Neural crest cell (in vitro differentiated cells): ENCODE data around the gene CMPK2. TPM values are rescaled to one million over a fixed set of nuclear protein-coding genes. Genes with fewer than 3 reads are reported as not detected.
"Not testable (repeated sequence)": the region's sequence is repeated elsewhere in the genome, so short reads cannot be mapped to it uniquely, and the experiment has no call there.

Source experiments
- DNase-seq: peaks from one replicate; pipeline ENCODE4 v3.0.0; 2021; ENCODE audit warnings: low read depth, mixed read lengths, low spot score
- H3K27ac Mint-ChIP-seq: one replicate; pipeline ENCODE4 v1.8.0; 2021; ENCODE audit warnings: mild to moderate bottlenecking, mixed read lengths; ENCODE audit not compliant: unreplicated experiment
- H3K27me3 Mint-ChIP-seq: 2 replicates; pipeline ENCODE4 v1.8.0; 2021; ENCODE audit warnings: low read depth, mild to moderate bottlenecking, mixed read lengths
- H3K36me3 Mint-ChIP-seq: 2 replicates; pipeline ENCODE4 v1.8.0; 2021; ENCODE audit warnings: low read depth, mild to moderate bottlenecking, mixed read lengths
- H3K4me1 Mint-ChIP-seq: 2 replicates; pipeline ENCODE4 v1.8.0; 2021; ENCODE audit warnings: mixed read lengths
- H3K4me3 Mint-ChIP-seq: one replicate; pipeline ENCODE4 v1.8.0; 2021; ENCODE audit warnings: mild to moderate bottlenecking, mixed read lengths
- H3K9me3 Mint-ChIP-seq: 2 replicates; pipeline ENCODE4 v1.8.0; 2021; ENCODE audit warnings: mixed read lengths
- CTCF ChIP-seq: fragments of 200-600 bp; sonication (generic); conservative IDR thresholded peaks from 2 replicates; pipeline ENCODE4 v1.5.0; 2021; ENCODE audit warnings: antibody characterized with exemption, mild to moderate bottlenecking
- total RNA-seq: library from RNA; stranded (reverse); gene quantifications from 2 replicates; pipeline ENCODE4 v1.2.1, GENCODE V29; 2021

Gene CMPK2
- total RNA-seq, 1 donor from 2014 or later: 3.3 TPM

GRCh38 chr2:6863792-6864191, 1.9 kb downstream of the CMPK2 start:
- no peak for DNase-seq
- TF ChIP-seq CTCF: no peak
- Mint-ChIP-seq H3K4me3 (no peak overlapping the region), H3K9me3 (peaks cover 4% of the 10 kb centered on the region), H3K27me3 (peaks cover 12% of the 10 kb centered on the region), H3K36me3 (peaks cover 24% of the 10 kb centered on the region), H3K27ac (no peak overlapping the region), H3K4me1 (peaks cover 9% of the 10 kb centered on the region)

DNA sequence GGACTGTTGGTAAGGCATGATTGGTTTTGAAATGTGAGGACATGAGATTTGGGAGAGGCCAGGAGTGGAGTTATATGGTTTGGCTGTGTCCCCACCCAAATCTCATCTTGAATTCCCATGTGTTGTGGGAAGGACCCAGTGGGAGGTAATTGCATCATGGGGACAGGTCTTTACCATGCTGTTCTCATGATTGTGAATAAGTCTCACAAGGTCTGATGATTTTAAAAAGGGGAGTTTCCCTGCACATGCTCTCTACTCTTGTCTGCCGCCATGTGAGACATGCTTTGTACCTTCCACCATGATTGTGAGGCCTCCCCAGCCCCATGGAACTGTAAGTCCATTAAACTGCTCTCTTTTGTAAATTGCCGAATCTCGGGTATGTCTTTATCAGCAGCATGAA, 5.4 kb downstream of the CMPK2 start:
- peaks cover 6% of the 10 kb centered on the region for H3K27me3 Mint-ChIP-seq
- peaks cover 36% of the 10 kb centered on the region for H3K36me3 Mint-ChIP-seq
- no peak for TF ChIP-seq CTCF
- H3K4me3 Mint-ChIP-seq: no peak overlapping the region
- H3K27ac Mint-ChIP-seq: no peak overlapping the region
- no peak for DNase-seq
- peaks cover 3% of the 10 kb centered on the region for H3K4me1 Mint-ChIP-seq
- H3K9me3 Mint-ChIP-seq: peaks cover 11% of the 10 kb centered on the region

- DNase-seq, H3K4me1 Mint-ChIP-seq, H3K4me3 Mint-ChIP-seq, H3K27me3 Mint-ChIP-seq, H3K27ac Mint-ChIP-seq: not testable (repeated sequence)
- H3K36me3 Mint-ChIP-seq: peaks cover 39% of the 10 kb centered on the region
- peaks cover 11% of the 10 kb centered on the region for H3K9me3 Mint-ChIP-seq
These were observed 7.2 kb downstream of the CMPK2 start for GRCh38 chr2:6858466-6859027.

DNA sequence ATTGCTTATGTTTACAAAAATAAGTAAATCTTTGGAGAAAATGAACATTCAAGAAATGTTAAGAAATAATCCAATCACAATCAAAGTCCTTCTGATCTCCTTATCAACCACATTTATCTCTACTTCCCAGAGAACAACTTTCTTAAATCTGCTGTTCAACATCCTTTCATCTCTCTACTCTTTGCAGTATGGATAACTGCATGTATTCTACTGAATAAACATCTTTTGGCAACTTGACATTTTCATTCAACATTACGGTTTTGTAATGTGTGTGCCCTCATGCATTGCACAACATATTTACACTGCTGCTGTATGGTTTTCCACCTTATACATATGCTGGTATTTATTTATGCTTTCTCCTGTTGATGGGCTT, 9.2 kb downstream of the CMPK2 start:
- peaks cover 11% of the 10 kb centered on the region for H3K9me3 Mint-ChIP-seq
- no peaks in the 10 kb centered on the region for H3K4me1 Mint-ChIP-seq
- H3K4me3 Mint-ChIP-seq: no peak overlapping the region
- DNase-seq: no peak
- peaks cover 33% of the 10 kb centered on the region for H3K36me3 Mint-ChIP-seq
- no peak for TF ChIP-seq CTCF
- H3K27ac Mint-ChIP-seq: no peak overlapping the region
- H3K27me3 Mint-ChIP-seq: no peaks in the 10 kb centered on the region

- Mint-ChIP-seq H3K27ac (no peak overlapping the region), H3K36me3 (peaks cover 30% of the 10 kb centered on the region), H3K4me3 (no peak overlapping the region), H3K27me3 (no peaks in the 10 kb centered on the region), H3K4me1 (no peaks in the 10 kb centered on the region), H3K9me3 (peaks cover 11% of the 10 kb centered on the region)
- DNase-seq: no peak
- no peak for TF ChIP-seq CTCF
These were observed 9.7 kb downstream of the CMPK2 start for GRCh38 chr2:6855860-6856547.

DNA sequence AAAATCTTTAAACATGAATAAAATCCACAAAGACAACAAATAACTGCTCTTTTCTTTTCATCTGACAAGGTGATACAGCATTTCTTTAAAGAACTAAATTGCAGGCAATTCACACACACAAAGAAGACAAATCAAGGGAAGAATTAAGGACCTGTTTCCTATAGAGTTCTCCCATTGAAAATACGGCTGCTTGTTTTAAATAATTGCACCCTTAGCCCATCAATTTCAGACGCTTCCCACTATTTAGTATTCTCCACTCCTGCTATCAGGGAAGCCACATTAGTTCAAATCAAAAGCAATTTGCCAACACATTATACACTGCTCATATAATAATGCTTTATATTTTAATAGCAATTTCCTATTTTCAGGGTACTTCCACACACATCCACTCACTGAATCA, 11.3 kb downstream of the CMPK2 start:
- Mint-ChIP-seq H3K4me3 (no peak overlapping the region), H3K27ac (no peak overlapping the region), H3K36me3 (peaks cover 27% of the 10 kb centered on the region), H3K9me3 (peaks cover 9% of the 10 kb centered on the region), H3K4me1 (no peaks in the 10 kb centered on the region), H3K27me3 (no peaks in the 10 kb centered on the region)
- no peak for TF ChIP-seq CTCF
- DNase-seq: no peak
